HG02840 (cell line): ENCODE data around the gene UBXN2A.
"Not testable (repeated sequence)": the region's sequence is repeated elsewhere in the genome, so short reads cannot be mapped to it uniquely, and the experiment has no call there.

Experiments used
- ATAC-seq: cut with Tn5 transposase; IDR thresholded peaks from one replicate; pipeline ENCODE4 v1.9.1; 2021; ENCODE audit warnings: mild to moderate bottlenecking, moderate library complexity, moderate number of reproducible peaks; ENCODE audit not compliant: unreplicated experiment, low FRiP score

UBXN2A gene

DNA sequence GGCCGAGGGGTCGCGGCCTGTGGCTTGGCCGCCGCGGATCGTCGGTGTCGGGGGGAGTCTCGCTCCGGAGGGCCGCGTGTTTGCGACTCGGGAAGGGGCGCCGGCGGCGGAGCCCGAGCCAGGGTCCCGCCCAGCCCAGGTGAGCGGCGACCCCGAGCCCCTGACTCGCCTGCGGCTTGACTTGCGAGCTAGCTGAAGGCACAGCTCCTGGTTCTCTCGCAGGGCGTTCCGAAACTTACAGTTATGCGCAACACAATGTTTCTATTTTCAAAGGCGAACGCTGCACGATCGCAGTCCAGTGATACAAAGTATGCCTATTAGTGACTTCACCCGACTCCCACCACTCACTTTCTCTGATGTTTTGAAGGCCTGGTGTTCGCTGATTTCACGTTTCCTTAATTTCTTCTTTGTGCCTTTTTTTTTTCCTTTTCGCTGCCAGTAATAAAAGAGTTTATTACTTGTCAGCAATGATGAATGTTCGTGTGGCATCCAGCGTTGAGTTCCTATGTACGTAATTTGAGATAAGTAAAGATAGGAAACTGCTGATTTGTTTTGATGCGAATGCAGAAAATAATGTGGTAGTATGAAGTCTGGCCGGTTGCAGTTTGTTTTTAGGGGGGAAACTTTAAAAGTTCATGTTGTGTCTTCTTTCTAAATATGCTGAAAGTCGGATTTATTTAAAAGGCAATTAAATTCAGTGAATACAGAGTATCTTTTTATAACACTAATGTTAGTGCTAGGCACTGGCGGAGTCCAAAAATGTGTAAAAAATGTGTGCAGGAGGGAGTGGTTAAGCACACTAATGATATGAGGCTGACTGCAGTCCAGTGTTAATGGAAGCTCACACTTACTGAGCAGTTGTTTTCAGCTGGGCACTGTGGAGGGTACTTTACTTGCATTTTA lies 706 bp downstream of the UBXN2A start:
- peak; percentile 55 for ATAC-seq

GRCh38 chr2:23941644-23942043 lies 1.4 kb downstream of the UBXN2A start:
- ATAC-seq, result no peak

DNA sequence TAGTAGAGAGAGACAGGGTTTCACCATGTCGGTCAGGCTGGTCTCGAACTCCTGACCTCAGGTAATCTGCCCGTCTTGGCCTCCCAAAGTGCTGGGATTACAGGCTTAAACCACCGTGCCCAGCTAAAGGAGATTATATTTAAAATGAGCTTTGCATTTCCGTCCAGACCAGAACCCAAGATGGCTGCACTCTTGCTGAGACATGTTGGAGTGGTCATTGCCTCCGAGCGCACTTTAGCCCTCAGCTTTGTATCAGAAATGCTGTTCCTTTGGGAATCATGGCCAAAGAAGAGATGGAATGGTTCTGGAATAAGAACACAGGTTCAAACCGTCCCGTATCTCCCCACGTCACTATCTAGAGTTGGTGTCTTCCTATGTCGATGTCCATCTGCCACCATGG lies 3.4 kb downstream of the UBXN2A start:
- ATAC-seq, result no peak

DNA sequence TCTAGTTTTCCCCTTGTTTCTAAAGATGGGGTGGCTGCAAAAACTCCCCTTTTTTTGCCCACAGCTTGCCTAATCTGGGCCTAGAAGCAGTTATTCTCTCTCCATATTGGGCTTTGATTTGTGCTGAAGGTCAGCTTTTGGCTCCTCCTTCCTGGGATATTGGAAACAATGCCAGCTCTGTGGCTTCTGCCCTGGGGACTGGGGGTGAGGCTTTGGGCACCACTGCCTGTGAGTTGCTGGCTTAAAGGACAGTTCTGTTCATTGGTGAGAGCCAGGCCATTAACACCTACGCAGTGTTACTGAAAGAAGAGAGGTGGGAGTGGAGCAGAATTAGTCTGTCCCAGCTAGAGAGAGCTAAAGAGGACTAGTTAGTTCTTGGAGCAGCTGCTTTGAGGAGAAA lies 4.3 kb downstream of the UBXN2A start:
- ATAC-seq, result no peak

GRCh38 chr2:23944976-23945375 lies 4.7 kb downstream of the UBXN2A start:
- no peak for ATAC-seq

GRCh38 chr2:23947350-23947749 lies 7.1 kb downstream of the UBXN2A start:
- ATAC-seq, result no peak

GRCh38 chr2:23952558-23952957 lies 12.3 kb downstream of the UBXN2A start:
- ATAC-seq, result not testable (repeated sequence)

GRCh38 chr2:23953625-23954024 lies 13.4 kb downstream of the UBXN2A start:
- ATAC-seq, result no peak

DNA sequence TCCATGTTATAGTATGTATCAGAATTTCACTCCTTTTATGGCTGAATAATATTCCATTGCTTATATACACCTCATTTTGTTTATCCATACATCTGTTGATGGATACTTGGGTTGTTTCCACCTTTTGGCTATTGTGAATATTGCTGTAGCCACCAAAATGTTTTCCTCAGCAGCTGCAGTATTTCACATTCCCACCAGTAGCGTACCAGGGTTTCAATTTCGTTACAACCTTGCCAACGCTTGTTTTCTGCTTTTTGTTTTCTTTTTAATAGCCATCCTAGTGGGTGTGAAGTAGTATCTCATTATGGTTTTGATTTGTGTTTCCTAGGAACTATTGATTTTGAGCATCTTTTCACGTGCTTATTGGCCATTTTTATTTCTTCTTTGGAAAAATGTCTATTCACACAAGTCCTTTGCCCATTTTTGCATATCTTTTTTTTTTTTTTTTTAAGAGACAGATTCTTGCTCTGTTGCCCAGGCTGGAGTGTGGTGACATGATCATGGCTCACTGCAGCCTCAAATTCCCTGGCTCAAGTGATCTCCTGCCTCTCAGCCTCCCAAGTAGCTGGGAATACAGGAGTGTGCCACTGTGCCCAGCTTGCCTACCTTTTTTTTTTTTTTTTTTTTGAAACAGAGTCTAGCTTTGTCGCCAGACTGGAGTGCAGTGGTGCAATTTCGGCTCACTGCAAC lies 14.2 kb downstream of the UBXN2A start:
- ATAC-seq, result no peak

- ATAC-seq, result no peak
Measured at GRCh38 chr2:23967846-23968245, 27.6 kb downstream of the UBXN2A start.

DNA sequence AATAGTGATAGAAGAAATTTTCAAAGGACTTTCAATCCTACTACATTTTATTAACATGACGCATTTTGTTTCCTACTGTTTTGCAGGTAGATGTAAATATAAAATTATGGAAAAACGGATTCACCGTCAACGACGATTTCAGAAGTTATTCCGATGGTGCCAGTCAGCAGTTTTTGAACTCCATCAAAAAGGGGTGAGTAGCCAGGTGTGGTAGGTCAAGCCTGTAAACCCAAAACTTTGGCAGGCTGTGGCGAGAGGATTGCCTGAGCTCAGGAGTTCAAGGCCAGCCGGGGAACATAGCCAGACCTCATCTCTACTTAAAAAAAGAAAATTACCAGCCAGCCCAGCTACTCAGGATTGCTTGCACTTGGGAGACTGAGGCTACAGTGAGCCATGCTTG lies 36.6 kb downstream of the UBXN2A start:
- ATAC-seq, result no peak

DNA sequence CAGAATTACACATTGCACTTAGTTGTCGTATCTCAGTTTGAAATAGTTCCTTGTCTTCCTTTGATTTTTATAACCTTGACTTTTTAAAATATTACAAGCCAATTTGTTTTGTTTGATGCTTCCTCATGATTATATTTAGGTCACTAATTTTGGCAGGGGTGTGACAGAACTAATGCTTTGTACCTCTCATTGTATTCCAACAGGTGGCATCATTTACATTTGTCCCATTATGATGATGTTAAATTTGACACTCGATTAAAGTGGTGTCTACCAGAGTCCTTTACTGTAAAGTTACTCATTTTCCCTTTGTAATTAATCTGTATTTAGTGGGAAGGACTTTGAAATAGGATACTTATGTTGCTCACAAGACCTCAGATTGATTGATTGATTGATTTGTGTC lies 48.1 kb downstream of the UBXN2A start:
- no peak for ATAC-seq

DNA sequence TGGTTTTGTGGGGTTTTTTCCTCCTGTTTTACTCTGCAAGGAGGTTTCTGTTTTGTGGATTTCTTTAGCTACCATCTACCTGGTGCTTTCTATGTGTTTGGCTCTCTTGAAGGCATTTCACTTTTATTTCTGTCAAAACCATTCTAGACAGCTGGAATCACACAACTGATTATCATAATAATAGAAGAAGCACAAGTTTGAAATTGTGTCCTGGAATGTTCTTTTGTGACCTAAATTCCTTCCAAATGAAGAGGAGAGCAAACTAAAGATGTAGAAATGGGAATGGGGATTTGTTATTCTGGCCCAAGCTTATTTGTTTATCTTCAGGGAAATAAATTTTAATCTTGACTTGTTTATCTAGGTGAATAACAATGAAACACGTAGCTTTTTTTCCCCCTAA lies 52.7 kb downstream of the UBXN2A start:
- ATAC-seq, result no peak

DNA sequence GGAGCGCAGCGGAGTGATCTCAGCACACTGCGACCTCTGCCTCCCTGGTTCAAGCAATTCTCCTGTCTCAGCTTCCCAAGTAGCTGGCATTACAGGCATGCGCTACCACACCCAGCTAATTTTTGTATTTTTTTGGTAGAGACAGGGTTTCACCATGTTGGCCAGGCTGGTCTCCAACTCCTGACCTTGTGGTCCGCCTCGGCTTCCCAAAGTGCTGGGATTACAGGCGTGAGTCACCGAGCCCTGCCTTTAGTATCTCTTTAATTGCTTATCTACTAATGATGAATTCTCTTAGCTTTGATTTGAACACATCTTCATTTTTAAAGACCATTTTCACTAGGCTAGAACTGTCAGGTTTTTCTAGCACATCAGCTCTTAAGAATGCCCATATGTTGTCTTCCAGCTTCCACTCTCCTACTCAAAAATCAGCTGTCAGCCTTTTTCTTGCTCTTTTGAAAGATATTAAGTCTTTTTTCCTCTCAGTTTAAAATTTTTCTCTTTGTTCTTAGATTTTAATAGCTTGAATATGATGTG lies 53.5 kb downstream of the UBXN2A start:
- ATAC-seq, result no peak

DNA sequence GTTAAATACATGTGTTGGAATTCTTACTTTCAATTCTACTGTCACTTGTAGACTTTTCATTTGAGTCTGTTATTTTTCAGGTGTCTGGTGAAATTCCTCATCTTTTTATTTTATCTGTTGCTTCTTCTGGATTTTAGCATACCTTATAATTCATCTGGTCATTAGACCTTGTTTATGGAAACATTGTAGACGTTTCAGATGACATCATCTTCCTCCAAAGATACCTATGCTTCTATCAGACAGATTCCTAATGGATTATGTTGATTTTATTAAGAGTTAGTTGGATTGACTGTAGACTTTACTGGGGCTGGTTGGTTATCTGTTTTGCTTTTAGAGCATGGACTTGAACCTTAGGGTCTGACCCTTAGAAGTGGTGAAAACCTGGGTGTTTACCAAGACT lies 54.3 kb downstream of the UBXN2A start:
- ATAC-seq, result no peak

- ATAC-seq, result no peak
Measured at GRCh38 chr2:24007693-24008092, 67.4 kb downstream of the UBXN2A start.

- no peak for ATAC-seq
Measured at GRCh38 chr2:24008672-24009366, 68.6 kb downstream of the UBXN2A start.

DNA sequence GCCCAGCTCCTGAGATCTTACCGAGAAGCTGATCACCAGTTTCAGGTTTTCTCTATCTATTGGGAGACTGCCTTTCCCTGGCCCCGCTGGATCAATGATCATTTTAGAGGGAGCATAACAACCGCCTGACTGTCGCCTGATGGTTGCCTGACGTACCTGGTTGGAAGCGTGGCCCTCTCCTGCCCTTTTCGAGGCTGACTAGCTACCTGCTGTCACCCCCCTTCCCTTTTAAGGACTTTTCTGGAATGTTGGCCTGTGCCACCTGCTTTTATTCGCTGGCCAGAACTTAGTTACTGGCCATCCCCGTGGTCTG lies 69.1 kb downstream of the UBXN2A start:
- ATAC-seq, result no peak

- no peak for ATAC-seq
Measured at GRCh38 chr2:24009680-24010476, 69.6 kb downstream of the UBXN2A start, which contains the start of gene MFSD2B. MFSD2B (plus strand) TSS chr2:24010085; CDS start chr2:24010097, 12 bp downstream.
